ENCODE measurements around the gene ARMC5.
A peak's percentile ranks its signal among the peaks of the same experiment; 100 is the strongest.

The ARMC5 gene

GRCh38 chr16:31455601-31456314 lies 3.5 kb upstream of the ARMC5 start:
- H3K27me3 ChIP-seq (ENCODE audit: insufficient read depth, low read length) = no peaks in the 10 kb centered on the region
- no peak overlapping the region for H3K9ac ChIP-seq (ENCODE audit: low read length)
- no peaks in the 10 kb centered on the region for H3K79me2 ChIP-seq (ENCODE audit: insufficient read depth, low read length)
- peak overlapping the region; percentile 11; the same call in 1 of the 2 replicates for H3K4me2 ChIP-seq (ENCODE audit: low read length)
- H3K36me3 ChIP-seq (ENCODE audit: insufficient read depth, low read length) = peaks cover 8% of the 10 kb centered on the region; the same call in 1 of the 2 replicates
- H4K20me1 ChIP-seq (ENCODE audit: insufficient read depth, low read length) = no peaks in the 10 kb centered on the region
- no peak overlapping the region for H3K27ac ChIP-seq (ENCODE audit: low read depth, low read length, poor library complexity, severe bottlenecking)
- H3K9me3 ChIP-seq (ENCODE audit: low read length) = no peaks in the 10 kb centered on the region
- H3F3A ChIP-seq (ENCODE audit: insufficient read depth, low read length) = no peaks in the 10 kb centered on the region
- no peak overlapping the region for H2AFZ ChIP-seq (ENCODE audit: low read length)
- peaks cover 23% of the 10 kb centered on the region for H3K4me1 ChIP-seq (ENCODE audit: insufficient read depth, low read length, severe bottlenecking)
- TF ChIP-seq CTCF (IDR thresholded peaks at IDR 0.05; ENCODE audit: low read length) = peak; percentile 66
- TF ChIP-seq EZH2 (IDR thresholded peaks at IDR 0.05; ENCODE audit: borderline replicate concordance, low read length) = no peak
- H3K4me3 ChIP-seq (ENCODE audit: low read depth, low read length, poor library complexity, severe bottlenecking) = no peak overlapping the region
- H3K9me2 ChIP-seq (ENCODE audit: low read depth, low read length) = no peaks in the 10 kb centered on the region

GRCh38 chr16:31456988-31457360 lies 2.3 kb upstream of the ARMC5 start:
- Histone ChIP-seq H3K27me3 (ENCODE audit: insufficient read depth, low read length) (no peaks in the 10 kb centered on the region), H3F3A (ENCODE audit: insufficient read depth, low read length) (no peaks in the 10 kb centered on the region), H3K4me1 (ENCODE audit: insufficient read depth, low read length, severe bottlenecking) (peaks cover 23% of the 10 kb centered on the region), H3K9ac (ENCODE audit: low read length) (no peak overlapping the region), H3K4me2 (ENCODE audit: low read length) (no peak overlapping the region), H3K79me2 (ENCODE audit: insufficient read depth, low read length) (no peaks in the 10 kb centered on the region), H3K9me2 (ENCODE audit: low read depth, low read length) (no peaks in the 10 kb centered on the region), H3K36me3 (ENCODE audit: insufficient read depth, low read length) (peaks cover 8% of the 10 kb centered on the region; the same call in 1 of the 2 replicates), H3K9me3 (ENCODE audit: low read length) (no peaks in the 10 kb centered on the region), H4K20me1 (ENCODE audit: insufficient read depth, low read length) (no peaks in the 10 kb centered on the region), H2AFZ (ENCODE audit: low read length) (no peak overlapping the region), H3K27ac (ENCODE audit: low read depth, low read length, poor library complexity, severe bottlenecking) (no peak overlapping the region), H3K4me3 (ENCODE audit: low read depth, low read length, poor library complexity, severe bottlenecking) (no peak overlapping the region)
- TF ChIP-seq EZH2 (IDR thresholded peaks at IDR 0.05; ENCODE audit: borderline replicate concordance, low read length) (no peak), CTCF (IDR thresholded peaks at IDR 0.05; ENCODE audit: low read length) (no peak)

- peaks cover 23% of the 10 kb centered on the region for H3K4me1 ChIP-seq (ENCODE audit: insufficient read depth, low read length, severe bottlenecking)
- no peak overlapping the region for H2AFZ ChIP-seq (ENCODE audit: low read length)
- H3K9me3 ChIP-seq (ENCODE audit: low read length) = no peaks in the 10 kb centered on the region
- H3K27me3 ChIP-seq (ENCODE audit: insufficient read depth, low read length) = no peaks in the 10 kb centered on the region
- H4K20me1 ChIP-seq (ENCODE audit: insufficient read depth, low read length) = no peaks in the 10 kb centered on the region
- H3K4me2 ChIP-seq (ENCODE audit: low read length) = peak overlapping the region; percentile 75
- peaks cover 8% of the 10 kb centered on the region; the same call in 1 of the 2 replicates for H3K36me3 ChIP-seq (ENCODE audit: insufficient read depth, low read length)
- H3K27ac ChIP-seq (ENCODE audit: low read depth, low read length, poor library complexity, severe bottlenecking) = peak overlapping the region; percentile 87
- H3K4me3 ChIP-seq (ENCODE audit: low read depth, low read length, poor library complexity, severe bottlenecking) = peak overlapping the region; percentile 77
- H3F3A ChIP-seq (ENCODE audit: insufficient read depth, low read length) = no peaks in the 10 kb centered on the region
- peak overlapping the region; percentile 79 for H3K9ac ChIP-seq (ENCODE audit: low read length)
- H3K9me2 ChIP-seq (ENCODE audit: low read depth, low read length) = no peaks in the 10 kb centered on the region
- H3K79me2 ChIP-seq (ENCODE audit: insufficient read depth, low read length) = no peaks in the 10 kb centered on the region
- TF ChIP-seq CTCF (IDR thresholded peaks at IDR 0.05; ENCODE audit: low read length) (peak; percentile 32; the same call in 1 of the 2 replicates), EZH2 (IDR thresholded peaks at IDR 0.05; ENCODE audit: borderline replicate concordance, low read length) (no peak)
These were observed 1.0 kb upstream of the ARMC5 start for GRCh38 chr16:31458073-31458843.

Measured in OCI-LY1 (cell line).